Stimulated activated CD8-positive, alpha-beta memory T cell treated with anti-CD3 and anti-CD28 coated beads, Interleukin-4, amount 100 ng/mL, for 4 hours (primary cell): ENCODE measurements around the gene ATF4.

Experiments
- DNase-seq, 2 donors: peaks; one replicate each; pipeline ENCODE4 v3.0.0-alpha.2; 2020; ENCODE audit warnings: low read depth in 2 of 2, low spot score in 1 of 2

ATF4 gene

DNA sequence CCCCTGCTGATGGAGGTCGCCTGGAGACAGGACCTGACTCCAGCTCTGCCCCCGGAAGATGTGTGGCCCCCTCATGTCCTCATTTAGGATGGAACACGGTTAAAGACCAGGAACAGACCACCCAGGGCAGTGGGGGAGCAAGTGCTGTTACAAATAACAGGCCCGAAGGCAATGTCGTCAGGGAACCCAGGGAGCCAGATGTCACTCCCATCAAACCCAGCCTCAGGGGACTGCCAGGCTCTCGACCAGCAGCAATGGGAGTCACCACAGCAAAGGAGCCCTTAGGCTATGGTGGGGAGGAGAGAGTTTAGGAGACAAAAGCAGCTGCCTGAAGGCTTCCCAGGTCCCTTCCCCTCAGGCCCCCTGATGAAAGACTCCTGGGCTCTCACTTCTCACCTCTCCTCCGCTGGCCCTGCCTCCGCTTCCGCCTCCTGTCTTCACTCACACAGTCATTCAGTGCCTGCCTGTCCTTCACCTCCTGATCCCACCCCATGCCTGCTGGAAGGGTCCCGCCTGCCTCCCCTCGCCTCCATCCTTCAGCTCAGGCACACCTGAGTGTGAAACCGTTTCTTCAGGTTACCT, 7.8 kb downstream of the ATF4 start:
- DNase-seq, result no peak

DNA sequence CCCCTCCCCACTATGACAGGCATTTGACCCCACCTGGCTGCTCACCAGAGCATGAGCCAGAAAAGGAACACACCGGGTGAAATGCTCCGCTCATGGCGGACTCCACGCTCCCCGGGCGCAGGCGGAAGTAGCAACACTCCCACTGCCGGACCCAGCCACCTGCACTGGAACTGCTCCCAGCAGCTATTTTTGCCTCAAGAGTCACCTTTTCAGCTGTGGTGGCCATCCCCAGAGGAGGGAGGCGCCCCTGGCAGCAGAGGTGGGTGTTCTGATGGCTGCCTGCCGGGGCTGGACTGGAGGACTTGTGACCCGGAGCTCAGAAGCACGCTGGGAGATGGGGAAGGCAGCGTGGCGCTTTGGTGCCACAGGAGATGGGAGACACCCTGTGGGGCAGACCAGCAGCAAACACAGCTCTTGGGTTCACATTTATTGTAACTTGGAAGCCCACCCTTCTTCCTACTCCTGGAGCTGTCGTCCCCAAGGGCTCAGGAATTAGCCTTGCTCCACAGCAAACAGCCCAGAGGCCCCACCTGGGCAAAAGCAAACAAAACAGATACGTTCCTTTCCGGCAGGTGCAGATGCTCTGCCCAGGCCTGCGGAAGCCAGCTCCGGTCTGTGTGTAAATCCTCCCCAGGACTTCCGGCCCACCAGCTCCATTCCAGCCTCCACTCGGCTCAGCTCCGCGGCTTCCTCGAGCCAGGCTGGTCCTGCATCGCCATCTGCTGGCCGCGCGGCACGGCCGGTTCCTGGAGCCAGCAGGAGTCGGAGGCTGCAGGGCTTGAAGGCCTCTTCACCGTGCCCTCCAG, 8.5 kb downstream of the ATF4 start:
- peak; percentile 71 to 74 for DNase-seq

- no peak for DNase-seq
These were observed 9.1 kb downstream of the ATF4 start for GRCh38 chr22:39529487-39529851.

GRCh38 chr22:39530116-39530515, 9.8 kb downstream of the ATF4 start:
- DNase-seq, result no peak

- DNase-seq, result no peak
These were observed 10.4 kb downstream of the ATF4 start for GRCh38 chr22:39530692-39531331.

DNA sequence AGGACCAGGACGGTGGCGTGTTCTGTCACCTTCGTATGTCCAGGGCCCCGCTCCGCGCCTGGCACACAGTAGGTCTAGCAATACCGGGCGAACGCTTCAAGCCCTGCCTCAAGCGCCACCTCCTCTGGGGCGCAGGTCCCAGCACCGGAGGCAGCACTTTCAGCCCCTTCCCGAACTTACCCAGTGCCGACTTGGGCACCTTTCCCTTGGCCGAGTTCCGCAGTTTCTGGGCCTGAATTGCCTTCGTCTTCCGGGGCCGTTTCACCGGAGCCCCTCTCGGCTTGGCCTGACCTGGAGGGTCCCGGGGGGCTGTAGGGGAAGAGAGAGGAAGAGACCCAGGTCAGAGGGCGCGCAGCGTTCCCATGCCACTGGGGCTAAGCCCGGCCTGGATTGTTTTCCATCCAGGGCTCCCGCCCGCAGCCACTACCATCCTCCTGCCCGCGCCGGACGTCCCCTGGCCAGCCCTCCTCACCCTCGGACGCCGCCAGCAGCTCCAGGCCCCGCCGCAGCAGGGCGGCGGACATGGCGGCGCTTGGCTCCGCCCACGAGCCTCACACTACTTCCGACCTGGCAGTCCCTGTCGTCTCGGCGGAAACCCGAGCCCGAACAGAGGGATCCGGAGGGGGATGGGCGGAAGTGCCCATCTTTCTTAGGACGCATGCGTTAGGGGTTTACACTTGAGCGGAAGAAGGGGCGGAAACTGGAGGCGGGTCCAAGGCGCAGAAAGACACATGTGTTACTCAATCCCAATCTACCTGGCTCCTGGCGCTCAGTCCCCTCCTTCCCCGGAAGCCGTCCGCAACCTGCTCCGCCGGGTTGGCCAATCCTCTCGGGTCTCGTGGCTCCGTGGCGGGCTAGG, 12.1 kb downstream of the ATF4 start, which contains the start of gene RPS19BP1:
Gene RPS19BP1, minus strand, starts transcription at position 534 of the 859 bp plus-strand sequence. Its CDS starts 10 bp downstream, at position 524.
- DNase-seq, result peak; percentile 97 to 99

GRCh38 chr22:39534092-39534506, 13.7 kb downstream of the ATF4 start:
- DNase-seq, result no peak

DNA sequence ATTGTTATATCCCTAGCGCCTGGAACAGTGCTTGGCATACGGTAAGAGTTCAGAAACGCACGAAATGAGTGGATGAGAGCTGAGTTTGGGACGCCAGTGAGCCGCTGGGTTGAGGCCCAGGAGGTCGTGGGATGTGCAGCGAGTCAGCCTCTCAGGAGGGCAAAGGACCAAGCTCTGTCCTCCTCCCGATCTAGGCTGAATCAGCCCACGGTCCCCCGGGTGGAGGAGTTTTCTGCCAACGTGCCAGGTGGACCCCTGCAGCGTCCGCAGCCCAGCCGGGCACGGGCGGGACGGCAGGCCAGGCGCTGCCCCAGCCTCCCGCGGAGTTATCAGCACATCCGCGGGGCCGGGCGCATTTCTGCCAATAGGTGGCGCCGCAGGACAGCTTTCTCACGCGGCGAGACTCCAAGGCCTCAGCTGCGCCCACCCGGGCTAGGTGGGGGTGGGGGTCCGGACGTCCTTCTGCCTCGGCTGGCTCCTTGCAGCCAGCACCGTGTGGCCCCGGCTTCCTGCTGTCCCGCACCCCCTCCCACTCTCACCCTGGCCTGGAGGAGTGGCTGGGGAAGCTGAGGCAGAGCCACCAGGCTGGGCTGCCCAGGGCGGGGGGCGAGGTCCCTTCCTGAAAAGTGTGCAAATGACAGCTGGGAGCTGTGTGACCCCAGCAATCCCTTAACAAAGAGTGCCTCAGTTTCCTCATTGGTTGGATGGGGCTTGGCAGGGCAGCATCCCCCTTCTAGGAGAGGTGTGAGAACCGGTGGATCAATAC, 14.4 kb downstream of the ATF4 start:
- peak; percentile 35 to 70 for DNase-seq

- no peak for DNase-seq
These were observed 15.0 kb downstream of the ATF4 start for GRCh38 chr22:39535357-39535725.

DNA sequence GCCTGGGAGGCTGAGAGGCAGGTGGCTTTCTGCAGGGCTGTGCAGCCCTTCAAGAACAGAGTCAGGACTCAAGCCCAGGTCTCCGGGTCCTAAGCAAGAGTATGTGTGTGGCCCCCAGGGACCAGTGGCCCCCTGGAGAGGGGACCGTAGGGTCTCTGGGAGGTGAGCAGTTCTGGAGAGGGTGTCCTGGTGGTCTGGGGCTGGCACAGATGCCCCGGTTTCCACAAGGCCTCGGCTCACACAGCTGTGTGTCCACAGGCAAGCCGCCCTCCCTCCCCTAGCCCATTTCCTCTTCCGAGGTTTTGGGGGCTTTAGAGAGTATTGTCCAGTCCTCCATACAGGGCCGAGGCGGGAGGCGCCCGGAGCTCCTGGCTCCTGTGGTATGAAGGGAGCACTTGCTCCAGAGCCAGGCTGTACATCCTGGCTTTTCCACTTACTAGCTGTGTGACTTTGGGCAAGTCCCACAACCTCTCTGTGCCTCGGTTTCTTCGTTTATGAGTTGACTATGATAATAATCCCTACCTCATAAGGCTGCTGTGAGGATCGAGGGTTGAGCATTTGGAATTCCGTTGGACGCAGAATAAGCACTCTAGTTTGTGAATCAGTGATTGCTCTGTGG, 15.6 kb downstream of the ATF4 start:
- DNase-seq, result no peak

DNA sequence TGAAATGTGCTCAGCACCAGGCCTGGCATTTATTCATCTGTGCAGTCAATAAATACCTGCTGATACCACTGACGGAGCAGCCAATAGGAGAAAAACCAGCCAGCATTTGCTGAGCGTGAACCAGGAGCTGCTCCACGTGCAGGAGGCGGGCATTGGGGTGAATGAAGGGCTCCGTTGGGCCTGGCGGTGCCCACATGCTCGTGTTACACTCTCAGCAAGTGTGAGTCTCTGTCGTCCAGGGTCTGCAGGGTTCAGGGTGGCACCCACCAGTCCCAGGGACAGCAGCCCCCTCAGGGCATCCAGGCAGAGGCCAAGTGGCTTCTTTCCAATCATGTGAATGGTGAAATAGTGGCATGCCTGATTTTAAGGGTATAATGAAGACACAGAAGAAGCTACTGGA, 16.3 kb downstream of the ATF4 start:
- no peak for DNase-seq

DNA sequence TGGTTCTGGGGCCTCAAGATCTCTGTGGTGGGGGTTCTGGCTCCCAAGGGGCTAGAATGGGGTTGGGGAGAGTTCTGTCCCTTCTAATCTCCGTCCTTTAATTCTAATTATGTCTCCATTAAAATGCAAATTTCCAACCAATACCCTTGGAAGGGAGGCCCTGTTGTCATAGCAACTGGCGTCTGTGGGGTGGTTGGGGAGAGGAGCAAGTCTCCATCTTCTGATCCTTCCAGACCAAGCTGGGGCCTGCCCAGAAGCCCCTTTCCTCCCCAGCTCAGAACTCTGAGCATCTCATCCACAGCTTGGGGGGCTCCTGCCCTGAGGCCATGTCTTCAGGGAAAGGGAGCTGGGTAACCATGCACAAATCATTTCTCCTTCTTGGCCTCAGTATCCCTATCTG, 17.6 kb downstream of the ATF4 start:
- no peak for DNase-seq

GRCh38 chr22:39543095-39543494, 22.7 kb downstream of the ATF4 start:
- DNase-seq, result no peak

- DNase-seq, result peak; percentile 45 to 54
These were observed 25.3 kb downstream of the ATF4 start for GRCh38 chr22:39545386-39546365.

DNA sequence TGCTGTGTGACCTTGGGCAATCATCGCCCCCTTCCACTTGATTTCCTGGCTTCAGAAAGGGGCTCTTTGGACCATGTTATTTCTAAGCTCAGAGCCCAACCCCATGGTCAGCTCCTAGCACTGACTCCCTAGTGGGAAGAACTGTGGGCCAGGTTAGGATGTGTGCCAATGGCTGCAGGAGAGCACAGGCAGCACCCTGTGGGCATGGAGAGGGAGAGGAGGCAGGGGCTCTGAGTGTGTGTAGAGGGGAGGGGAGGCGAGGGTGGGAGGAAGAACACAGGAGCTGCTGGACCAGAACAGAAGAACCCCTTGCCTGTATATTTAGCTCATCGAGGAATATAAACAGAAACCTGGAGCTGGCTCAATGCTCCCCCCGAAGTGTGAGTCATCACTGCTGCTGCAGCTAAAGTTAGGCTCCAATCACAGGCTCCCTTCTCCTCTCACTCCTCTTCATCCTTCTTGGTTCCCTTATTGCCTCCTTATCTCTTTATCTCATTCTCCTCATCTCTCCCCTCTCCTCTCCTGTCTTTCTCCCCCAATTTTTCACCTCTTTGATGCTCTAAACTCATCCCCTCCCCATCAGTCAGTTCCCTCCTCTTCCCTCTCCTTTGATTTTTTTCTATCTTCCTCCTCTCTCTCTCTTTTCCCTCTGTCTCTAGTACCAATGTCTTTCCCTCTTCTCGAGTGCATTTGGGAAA, 26.7 kb downstream of the ATF4 start:
- no peak for DNase-seq

DNA sequence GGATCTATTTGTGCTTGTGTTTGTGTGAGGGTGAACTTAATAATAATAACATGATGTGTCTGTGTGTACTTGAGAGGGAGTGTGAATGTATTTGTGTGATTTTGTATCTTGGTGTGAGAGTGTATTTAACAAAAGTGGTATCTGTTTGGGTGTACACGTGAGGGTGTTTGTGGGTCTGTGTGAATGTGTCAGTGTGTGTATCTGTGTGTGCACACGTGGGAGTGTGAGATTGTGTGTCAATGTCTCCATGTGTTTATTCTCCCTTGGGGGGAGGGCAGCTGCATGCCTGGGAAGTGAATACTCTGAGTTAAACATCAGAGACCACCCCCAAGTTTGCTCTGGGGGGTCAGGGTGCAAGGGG, 27.2 kb downstream of the ATF4 start:
- no peak for DNase-seq

GRCh38 chr22:39553429-39553828, 33.1 kb downstream of the ATF4 start:
- DNase-seq, result no peak

GRCh38 chr22:39554151-39554550, 33.8 kb downstream of the ATF4 start:
- no peak for DNase-seq
